ENCODE results near the gene IQSEC3. TPM values are rescaled to one million over a fixed set of nuclear protein-coding genes. Genes with fewer than 3 reads are reported as not detected.

Gene IQSEC3
- total RNA-seq, 3 donors from 2014 or later (not counting 1 experiment from before 2014, with no cell fraction given), result 4.4 to 7.1 (median 5.3) TPM

DNA sequence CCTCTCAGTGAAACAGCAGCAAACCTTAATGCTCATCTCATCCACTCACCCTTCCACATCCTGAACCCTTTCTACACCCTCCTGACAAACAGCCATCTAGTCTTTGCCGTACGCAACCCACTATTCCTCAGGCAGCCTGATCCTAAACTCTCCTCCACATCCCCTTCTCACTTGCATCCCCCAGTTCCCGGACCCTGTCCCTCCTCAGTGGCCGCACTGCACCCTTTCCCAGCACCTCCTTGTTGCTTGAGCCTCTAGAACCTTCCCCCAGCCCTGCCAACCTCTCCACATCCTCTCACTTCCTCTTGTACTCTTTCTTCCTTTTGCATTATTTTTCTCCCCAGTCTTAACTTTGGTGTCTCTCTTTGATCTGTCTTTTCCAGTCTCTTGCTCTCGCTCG, 42.9 kb downstream of the IQSEC3 start:
- H3K36me3 Mint-ChIP-seq, result no peaks in the 10 kb centered on the region
- intact Hi-C loops (cut with micrococcal nuclease), result no loop called here
- no peaks in the 10 kb centered on the region for H3K9me3 Mint-ChIP-seq
- peaks cover 16 to 38% of the 10 kb centered on the region in 2 donors for H3K27me3 Mint-ChIP-seq (ENCODE audit: low read depth in 2 of 2)
- H3K27me3 ChIP-seq (ENCODE audit: control insufficient read depth, insufficient read depth, low read length), result no peaks in the 10 kb centered on the region
- H3K4me1 ChIP-seq (ENCODE audit: control insufficient read depth, insufficient read depth, low read length), result no peaks in the 10 kb centered on the region
- no peak overlapping the region for H3K27ac ChIP-seq (ENCODE audit: low read length)
- peaks cover 0 to 7% of the 10 kb centered on the region in 2 donors for H3K4me1 Mint-ChIP-seq
- 35% methylated on average over 6 of the region's 6 CpGs for WGBS (ENCODE audit: insufficient coverage)
- no peaks in the 10 kb centered on the region for H3K9me3 ChIP-seq (ENCODE audit: control insufficient read depth, insufficient read depth, low read length)
- DNase-seq (no peak), ATAC-seq (no peak)
- H3K27ac Mint-ChIP-seq, result no peak overlapping the region
- H3K4me3 Mint-ChIP-seq, result no peak overlapping the region
- TF ChIP-seq, protein P1, sequence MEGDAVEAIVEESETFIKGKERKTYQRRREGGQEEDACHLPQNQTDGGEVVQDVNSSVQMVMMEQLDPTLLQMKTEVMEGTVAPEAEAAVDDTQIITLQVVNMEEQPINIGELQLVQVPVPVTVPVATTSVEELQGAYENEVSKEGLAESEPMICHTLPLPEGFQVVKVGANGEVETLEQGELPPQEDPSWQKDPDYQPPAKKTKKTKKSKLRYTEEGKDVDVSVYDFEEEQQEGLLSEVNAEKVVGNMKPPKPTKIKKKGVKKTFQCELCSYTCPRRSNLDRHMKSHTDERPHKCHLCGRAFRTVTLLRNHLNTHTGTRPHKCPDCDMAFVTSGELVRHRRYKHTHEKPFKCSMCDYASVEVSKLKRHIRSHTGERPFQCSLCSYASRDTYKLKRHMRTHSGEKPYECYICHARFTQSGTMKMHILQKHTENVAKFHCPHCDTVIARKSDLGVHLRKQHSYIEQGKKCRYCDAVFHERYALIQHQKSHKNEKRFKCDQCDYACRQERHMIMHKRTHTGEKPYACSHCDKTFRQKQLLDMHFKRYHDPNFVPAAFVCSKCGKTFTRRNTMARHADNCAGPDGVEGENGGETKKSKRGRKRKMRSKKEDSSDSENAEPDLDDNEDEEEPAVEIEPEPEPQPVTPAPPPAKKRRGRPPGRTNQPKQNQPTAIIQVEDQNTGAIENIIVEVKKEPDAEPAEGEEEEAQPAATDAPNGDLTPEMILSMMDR (IDR thresholded peaks at IDR 0.05), result no peak
- H3K4me3 ChIP-seq (ENCODE audit: low read length), result no peak overlapping the region
- no peaks in the 10 kb centered on the region for H3K36me3 ChIP-seq (ENCODE audit: control insufficient read depth, insufficient read depth, low read length)

DNA sequence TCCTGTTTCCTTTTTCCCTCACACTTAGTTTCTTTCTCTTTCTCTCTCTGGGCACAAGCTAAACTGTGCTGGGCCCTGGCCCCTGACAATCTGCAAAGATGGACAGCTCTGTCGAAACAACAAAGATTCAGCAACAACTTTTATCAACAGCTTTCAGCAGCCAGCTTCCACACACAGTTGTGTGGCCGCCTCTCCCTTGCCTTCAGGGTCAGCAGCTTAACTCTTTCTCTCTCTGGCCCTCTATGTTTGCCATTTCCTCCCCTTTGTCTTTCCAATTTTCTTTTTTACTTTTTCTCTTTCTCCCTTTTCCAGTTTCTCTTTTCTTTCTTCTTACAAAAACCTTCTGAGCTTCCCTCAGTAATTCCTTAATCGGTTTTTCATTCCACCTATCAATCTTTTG, 43.3 kb downstream of the IQSEC3 start:
- Histone ChIP-seq H3K4me3 (ENCODE audit: low read length) (no peak overlapping the region), H3K4me1 (ENCODE audit: control insufficient read depth, insufficient read depth, low read length) (no peaks in the 10 kb centered on the region), H3K27me3 (ENCODE audit: control insufficient read depth, insufficient read depth, low read length) (no peaks in the 10 kb centered on the region), H3K36me3 (ENCODE audit: control insufficient read depth, insufficient read depth, low read length) (no peaks in the 10 kb centered on the region), H3K9me3 (ENCODE audit: control insufficient read depth, insufficient read depth, low read length) (no peaks in the 10 kb centered on the region), H3K27ac (ENCODE audit: low read length) (no peak overlapping the region)
- Mint-ChIP-seq H3K27ac (no peak overlapping the region), H3K9me3 (no peaks in the 10 kb centered on the region), H3K4me3 (no peak overlapping the region), H3K4me1 (peaks cover 0 to 7% of the 10 kb centered on the region in 2 donors), H3K27me3 (ENCODE audit: low read depth in 2 of 2) (peaks cover 16 to 39% of the 10 kb centered on the region in 2 donors), H3K36me3 (no peaks in the 10 kb centered on the region)
- DNase-seq, result no peak
- WGBS (ENCODE audit: insufficient coverage), result 44% methylated on average over 3 of the region's 3 CpGs
- intact Hi-C loops (cut with micrococcal nuclease), result no loop called here
- no peak for ATAC-seq
- TF ChIP-seq, protein P1 (IDR thresholded peaks at IDR 0.05), result no peak

DNA sequence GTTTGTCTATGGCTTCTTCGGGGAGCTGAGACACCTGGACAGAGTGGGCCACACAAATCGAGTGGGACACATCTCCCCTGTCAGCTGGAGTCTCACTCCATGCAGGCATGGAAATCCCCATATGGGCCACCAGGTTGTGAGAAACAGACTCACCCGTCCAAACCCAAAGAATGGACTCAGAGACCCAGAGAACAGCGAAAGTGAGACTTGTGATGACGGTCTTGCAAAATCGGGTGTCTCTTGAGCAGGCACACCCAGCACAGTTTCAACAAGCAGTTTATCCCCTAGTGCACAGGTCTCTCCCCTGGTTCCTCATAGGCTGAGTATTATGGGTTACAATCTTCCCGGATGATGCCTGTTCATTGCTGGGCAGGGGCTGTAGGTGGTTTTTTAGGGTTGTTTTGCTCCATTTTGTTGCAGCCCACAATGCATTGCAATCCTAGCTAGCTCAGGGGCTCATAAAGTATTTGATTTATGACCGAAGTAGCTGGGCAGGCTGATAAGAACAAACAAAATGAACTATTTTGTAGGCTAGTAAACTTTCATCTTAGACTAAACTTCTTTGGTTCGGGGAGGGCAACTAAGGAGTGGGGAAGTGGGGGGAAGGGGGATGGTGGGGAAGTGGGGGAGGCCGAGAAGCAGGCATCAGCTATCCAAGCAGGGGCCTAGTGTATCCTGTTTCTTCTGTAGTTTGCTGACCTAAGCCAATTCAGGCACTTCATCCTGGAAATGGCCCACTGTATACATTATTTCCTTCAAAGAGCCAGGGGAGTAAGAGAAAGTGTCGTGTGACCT, 45.3 kb downstream of the IQSEC3 start:
- 40% methylated on average over 11 of the region's 11 CpGs for WGBS (ENCODE audit: insufficient coverage)
- ATAC-seq, result no peak
- intact Hi-C loops (cut with micrococcal nuclease), result no loop called here
- Mint-ChIP-seq H3K27me3 (ENCODE audit: low read depth in 2 of 2) (peaks cover 19 to 39% of the 10 kb centered on the region in 2 donors), H3K36me3 (no peaks in the 10 kb centered on the region), H3K9me3 (no peaks in the 10 kb centered on the region), H3K4me1 (peaks cover 0 to 7% of the 10 kb centered on the region in 2 donors), H3K4me3 (no peak overlapping the region), H3K27ac (no peak overlapping the region)
- H3K36me3 ChIP-seq (ENCODE audit: control insufficient read depth, insufficient read depth, low read length), result no peaks in the 10 kb centered on the region
- no peak overlapping the region for H3K4me3 ChIP-seq (ENCODE audit: low read length)
- TF ChIP-seq, protein P1 (IDR thresholded peaks at IDR 0.05), result no peak
- H3K27ac ChIP-seq (ENCODE audit: low read length), result no peak overlapping the region
- no peaks in the 10 kb centered on the region for H3K27me3 ChIP-seq (ENCODE audit: control insufficient read depth, insufficient read depth, low read length)
- no peaks in the 10 kb centered on the region for H3K9me3 ChIP-seq (ENCODE audit: control insufficient read depth, insufficient read depth, low read length)
- no peaks in the 10 kb centered on the region for H3K4me1 ChIP-seq (ENCODE audit: control insufficient read depth, insufficient read depth, low read length)
- no peak for DNase-seq

Data from natural killer cell (primary cell).